H9 (cell line): ENCODE results near the gene RASSF5. TPM values are rescaled to one million over a fixed set of nuclear protein-coding genes. Genes with fewer than 3 reads are reported as not detected.

Experiments
- DNase-seq: peaks from one replicate; pipeline ENCODE4 v3.0.0-alpha.2; 2017
- H2AFZ ChIP-seq: one replicate; pipeline ENCODE4 v1.6.1; 2013; ENCODE audit warnings: mild to moderate bottlenecking, low read length, control low read depth, moderate library complexity
- H2AK5ac ChIP-seq: 2 replicates; pipeline ENCODE4 v1.6.1; 2013; ENCODE audit warnings: low read length, control low read depth, mixed read lengths; ENCODE audit not compliant: insufficient read length
- H2BK120ac ChIP-seq: one replicate; pipeline ENCODE4 v1.6.1; 2013; ENCODE audit warnings: low read depth, mild to moderate bottlenecking, low read length, control low read depth, inconsistent platforms; ENCODE audit not compliant: poor library complexity, severe bottlenecking
- H2BK12ac ChIP-seq: 2 replicates; pipeline ENCODE4 v1.6.1; 2013; ENCODE audit warnings: low read length, control low read depth, mixed read lengths, low read depth; ENCODE audit not compliant: insufficient read length
- H2BK15ac ChIP-seq: 2 replicates; pipeline ENCODE4 v1.6.1; 2013; ENCODE audit warnings: low read depth, low read length, control low read depth
- H2BK20ac ChIP-seq: one replicate; pipeline ENCODE4 v1.6.1; 2013; ENCODE audit warnings: low read depth, mild to moderate bottlenecking, low read length, control low read depth, inconsistent platforms; ENCODE audit not compliant: poor library complexity, severe bottlenecking
- H2BK5ac ChIP-seq: 2 replicates; pipeline ENCODE4 v1.6.1; 2013; ENCODE audit warnings: low read length, control low read depth, mixed read lengths; ENCODE audit not compliant: insufficient read length
- H3K14ac ChIP-seq: 2 replicates; pipeline ENCODE4 v1.6.1; 2013; ENCODE audit warnings: low read length, control low read depth; ENCODE audit not compliant: insufficient read depth
- H3K18ac ChIP-seq: 2 replicates; pipeline ENCODE4 v1.6.1; 2013; ENCODE audit warnings: low read depth, mild to moderate bottlenecking, mixed read lengths, low read length, control low read depth; ENCODE audit not compliant: insufficient read length
- H3K23ac ChIP-seq: 2 replicates; pipeline ENCODE4 v1.6.1; 2013; ENCODE audit warnings: low read length, control low read depth, mixed read lengths, low read depth; ENCODE audit not compliant: insufficient read length
- H3K23me2 ChIP-seq: 2 replicates; pipeline ENCODE4 v1.6.1; 2013; ENCODE audit warnings: low read depth, mild to moderate bottlenecking, mixed read lengths, low read length, control low read depth; ENCODE audit not compliant: insufficient read length, poor library complexity, severe bottlenecking
- H3K27ac ChIP-seq: 2 replicates; pipeline ENCODE4 v1.5.1; 2013; ENCODE audit warnings: low read length, control low read depth, mixed read lengths, low read depth; ENCODE audit not compliant: insufficient read length
- H3K27me3 ChIP-seq: 2 replicates; pipeline ENCODE4 v1.6.1; 2013; ENCODE audit warnings: low read length, control low read depth, inconsistent platforms; ENCODE audit not compliant: insufficient read depth
- H3K4ac ChIP-seq: 2 replicates; pipeline ENCODE4 v1.6.1; 2013; ENCODE audit warnings: low read depth, mild to moderate bottlenecking, control low read depth, inconsistent platforms, low read length, moderate library complexity
- H3K4me1 ChIP-seq: 2 replicates; pipeline ENCODE4 v1.6.1; 2013; ENCODE audit warnings: low read length, control low read depth, inconsistent platforms; ENCODE audit not compliant: insufficient read depth
- H3K4me2 ChIP-seq: 2 replicates; pipeline ENCODE4 v1.6.1; 2013; ENCODE audit warnings: low read length, control low read depth, mixed read lengths; ENCODE audit not compliant: insufficient read length, insufficient read depth
- H3K56ac ChIP-seq: 2 replicates; pipeline ENCODE4 v1.6.1; 2013; ENCODE audit warnings: low read depth, mild to moderate bottlenecking, mixed read lengths, low read length, control low read depth; ENCODE audit not compliant: insufficient read length
- H3K79me1 ChIP-seq: 2 replicates; pipeline ENCODE4 v1.6.1; 2013; ENCODE audit warnings: low read depth, mild to moderate bottlenecking, moderate library complexity, low read length, control low read depth, inconsistent platforms; ENCODE audit not compliant: insufficient read depth, poor library complexity, severe bottlenecking
- H3K79me2 ChIP-seq: 2 replicates; pipeline ENCODE4 v1.6.1; 2013; ENCODE audit warnings: low read length, control low read depth, inconsistent platforms; ENCODE audit not compliant: insufficient read depth
- H3K9ac ChIP-seq: 2 replicates; pipeline ENCODE4 v1.6.1; 2013; ENCODE audit warnings: low read length, control low read depth, mixed read lengths; ENCODE audit not compliant: insufficient read length; ENCODE audit errors: extremely low read depth
- H3K9me3 ChIP-seq: one replicate; pipeline ENCODE4 v1.6.1; 2013; ENCODE audit warnings: low read depth, low read length, inconsistent platforms; ENCODE audit not compliant: control insufficient read depth
- H3T11ph ChIP-seq: one replicate; pipeline ENCODE4 v1.6.1; 2013; ENCODE audit warnings: mild to moderate bottlenecking, low read length, control low read depth, inconsistent platforms
- H4K20me1 ChIP-seq: one replicate; pipeline ENCODE4 v1.6.1; 2013; ENCODE audit not compliant: control insufficient read depth, insufficient read length, insufficient read depth
- H4K5ac ChIP-seq: 2 replicates; pipeline ENCODE4 v1.6.1; 2013; ENCODE audit warnings: low read depth, mild to moderate bottlenecking, mixed read lengths, low read length, control low read depth; ENCODE audit not compliant: insufficient read length
- H4K8ac ChIP-seq: replicated peaks from 2 replicates; pipeline ENCODE4 v1.6.1; 2013; ENCODE audit warnings: low read length, control low read depth, mixed read lengths, low read depth; ENCODE audit not compliant: insufficient read length
- H4K91ac ChIP-seq: 2 replicates; pipeline ENCODE4 v1.6.1; 2013; ENCODE audit warnings: low read depth, mild to moderate bottlenecking, moderate library complexity, mixed read lengths, low read length, control low read depth; ENCODE audit not compliant: insufficient read length
- H3K27ac Mint-ChIP-seq, 3 experiments: 2 replicates in 2 of 3; 3 replicates in 1 of 3; pipeline ENCODE4 v1.8.0; 2020 to 2021; ENCODE audit warnings: mixed read lengths in 3 of 3, mild to moderate bottlenecking in 1 of 3, moderate library complexity in 1 of 3
- H3K27me3 Mint-ChIP-seq: 2 replicates; pipeline ENCODE4 v1.8.0; 2021; ENCODE audit warnings: low read depth, mild to moderate bottlenecking, moderate library complexity, mixed read lengths
- H3K36me3 Mint-ChIP-seq, 3 experiments: 2 replicates in 2 of 3; 3 replicates in 1 of 3; pipeline ENCODE4 v1.8.0; 2020 to 2021; ENCODE audit warnings: low read depth in 3 of 3, mixed read lengths in 3 of 3; ENCODE audit not compliant: insufficient read depth in 1 of 3
- H3K4me1 Mint-ChIP-seq, 2 experiments: 2 replicates each; pipeline ENCODE4 v1.8.0; 2020; ENCODE audit warnings: mixed read lengths in 2 of 2
- H3K4me3 Mint-ChIP-seq, 2 experiments: 2 replicates in 1 of 2; 3 replicates in 1 of 2; pipeline ENCODE4 v1.8.0; 2020 to 2021; ENCODE audit warnings: mild to moderate bottlenecking in 2 of 2, mixed read lengths in 2 of 2, moderate library complexity in 1 of 2
- H3K9me3 Mint-ChIP-seq, 2 experiments: 2 replicates in 1 of 2; 3 replicates in 1 of 2; pipeline ENCODE4 v1.8.0; 2020; ENCODE audit warnings: mild to moderate bottlenecking in 2 of 2, mixed read lengths in 2 of 2, moderate library complexity in 1 of 2
- WGBS: extraction: QIAGEN DNeasy Blood & Tissue Kit; methylation state at CpG from one replicate; pipeline ENCODE4 v1.1.7; 2013; ENCODE audit warnings: missing lambda C conversion rate, low lambda C conversion rate, mixed read lengths; ENCODE audit not compliant: insufficient read length; ENCODE audit errors: extremely low coverage; 5-methylcytosine and 5-hydroxymethylcytosine counted together
- total RNA-seq: library from RNA; stranded (reverse); gene quantifications from 2 replicates; pipeline ENCODE4 v1.2.1, GENCODE V29; 2021
- TF ChIP-seq, protein P1 (sequence below): fragments of 200-600 bp; sonication (generic); conservative IDR thresholded peaks from 3 replicates; pipeline ENCODE4 v1.8.0; 2021; ENCODE audit warnings: antibody characterized with exemption, mild to moderate bottlenecking

The RASSF5 gene
- total RNA-seq, 1 experiment from 2014 or later: 0.50 TPM

DNA sequence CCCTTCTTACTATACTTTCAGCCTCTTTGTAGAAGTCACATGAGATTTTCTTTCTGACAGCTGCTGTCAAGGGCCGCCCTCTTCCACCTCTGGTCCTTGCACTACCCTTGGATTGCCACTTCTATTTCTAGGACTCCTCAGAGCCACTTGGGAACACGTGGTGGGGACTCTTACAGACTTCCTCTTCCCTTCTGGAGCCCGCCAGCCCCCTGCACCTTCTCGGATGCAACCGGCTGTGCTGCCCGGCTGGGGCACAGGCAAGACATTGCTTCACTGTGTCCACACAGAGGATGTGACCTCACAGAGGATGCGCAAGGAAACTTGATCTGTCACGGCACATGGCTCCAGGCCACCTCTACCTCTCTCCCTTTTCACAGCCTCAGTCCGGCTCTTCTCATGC, 39.4 kb upstream of the RASSF5 start:
- Histone ChIP-seq H3K27me3 (no peaks in the 10 kb centered on the region), H2AFZ (no peak overlapping the region), H4K8ac (no peak overlapping the region), H3K79me2 (no peaks in the 10 kb centered on the region), H2BK12ac (no peak overlapping the region), H3K79me1 (no peaks in the 10 kb centered on the region), H4K91ac (no peak overlapping the region), H4K20me1 (no peaks in the 10 kb centered on the region), H3K4ac (no peak overlapping the region), H3K56ac (no peak overlapping the region), H2BK20ac (no peak overlapping the region), H3K4me2 (no peak overlapping the region), H3K4me1 (peaks cover 12% of the 10 kb centered on the region; the same call in 1 of the 2 replicates), H2BK5ac (no peak overlapping the region), H2BK120ac (no peak overlapping the region), H3K9ac (no peak overlapping the region), H3K18ac (no peak overlapping the region), H4K5ac (no peak overlapping the region), H3K14ac (no peak overlapping the region), H3K23me2 (peaks cover 11% of the 10 kb centered on the region), H3K23ac (no peak overlapping the region), H3K27ac (no peak overlapping the region), H3T11ph (no peak overlapping the region), H2BK15ac (no peak overlapping the region), H3K9me3 (no peaks in the 10 kb centered on the region), H2AK5ac (no peak overlapping the region)
- H3K4me3 Mint-ChIP-seq: no peak overlapping the region
- no peak for DNase-seq
- TF ChIP-seq, protein P1, sequence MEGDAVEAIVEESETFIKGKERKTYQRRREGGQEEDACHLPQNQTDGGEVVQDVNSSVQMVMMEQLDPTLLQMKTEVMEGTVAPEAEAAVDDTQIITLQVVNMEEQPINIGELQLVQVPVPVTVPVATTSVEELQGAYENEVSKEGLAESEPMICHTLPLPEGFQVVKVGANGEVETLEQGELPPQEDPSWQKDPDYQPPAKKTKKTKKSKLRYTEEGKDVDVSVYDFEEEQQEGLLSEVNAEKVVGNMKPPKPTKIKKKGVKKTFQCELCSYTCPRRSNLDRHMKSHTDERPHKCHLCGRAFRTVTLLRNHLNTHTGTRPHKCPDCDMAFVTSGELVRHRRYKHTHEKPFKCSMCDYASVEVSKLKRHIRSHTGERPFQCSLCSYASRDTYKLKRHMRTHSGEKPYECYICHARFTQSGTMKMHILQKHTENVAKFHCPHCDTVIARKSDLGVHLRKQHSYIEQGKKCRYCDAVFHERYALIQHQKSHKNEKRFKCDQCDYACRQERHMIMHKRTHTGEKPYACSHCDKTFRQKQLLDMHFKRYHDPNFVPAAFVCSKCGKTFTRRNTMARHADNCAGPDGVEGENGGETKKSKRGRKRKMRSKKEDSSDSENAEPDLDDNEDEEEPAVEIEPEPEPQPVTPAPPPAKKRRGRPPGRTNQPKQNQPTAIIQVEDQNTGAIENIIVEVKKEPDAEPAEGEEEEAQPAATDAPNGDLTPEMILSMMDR: no peak
- H3K36me3 Mint-ChIP-seq: peaks cover 0 to 4% (median 3%) of the 10 kb centered on the region in 3 experiments; a peak in 5 of 7 replicates
- H3K9me3 Mint-ChIP-seq: no peaks in the 10 kb centered on the region
- no CpG with 5 or more reads among the region's 9 CpGs for WGBS
- H3K27me3 Mint-ChIP-seq: peaks cover 31% of the 10 kb centered on the region
- peak overlapping the region in 1 of 3 experiments; percentile 58; a peak in 1 of 7 replicates for H3K27ac Mint-ChIP-seq
- H3K4me1 Mint-ChIP-seq: peaks cover 53 to 55% of the 10 kb centered on the region in 2 experiments
